Spleen (tissue), 11 donors: ENCODE results near the gene ZNF648. TPM values are rescaled to one million over a fixed set of nuclear protein-coding genes. Genes with fewer than 3 reads are reported as not detected.

Experiments
- DNase-seq: peaks from one replicate; pipeline ENCODE4 v3.0.0-alpha.2; 2020
- H3K27ac ChIP-seq, 8 donors: fragments of 200-600 bp; sonication (generic) in 7 of 8; 1 replicate in 4 of 8; 2 replicates in 4 of 8; pipeline versions ENCODE4 v1.5.0 to v1.8.0; 2016 to 2021; ENCODE audit warnings: inconsistent platforms in 4 of 8, mild to moderate bottlenecking in 4 of 8, moderate library complexity in 1 of 8
- H3K27me3 ChIP-seq, 7 donors: fragments of 200-600 bp; sonication (generic) in 6 of 7; replicated peaks in 1 of 7; 1 replicate in 4 of 7; 2 replicates in 3 of 7; pipeline versions ENCODE4 v1.5.0 to v1.8.0; 2016 to 2021; ENCODE audit warnings: inconsistent platforms in 3 of 7, mild to moderate bottlenecking in 1 of 7
- H3K36me3 ChIP-seq, 6 donors: fragments of 200-600 bp; sonication (generic) in 5 of 6; 1 replicate in 4 of 6; 2 replicates in 2 of 6; pipeline versions ENCODE4 v1.5.0 to v1.8.0; 2016 to 2021; ENCODE audit warnings: inconsistent platforms in 2 of 6
- H3K4me1 ChIP-seq, 6 donors: fragments of 200-600 bp; sonication (generic) in 5 of 6; 1 replicate in 3 of 6; 2 replicates in 3 of 6; pipeline versions ENCODE4 v1.5.0 to v1.8.0; 2016 to 2021; ENCODE audit warnings: inconsistent platforms in 3 of 6
- H3K4me3 ChIP-seq, 8 donors: fragments of 200-600 bp; sonication (generic) in 7 of 8; 1 replicate in 4 of 8; 2 replicates in 4 of 8; pipeline versions ENCODE4 v1.5.0 to v1.8.0; 2016 to 2021; ENCODE audit warnings: inconsistent platforms in 4 of 8, mild to moderate bottlenecking in 4 of 8, moderate library complexity in 2 of 8
- H3K9me3 ChIP-seq, 8 donors: fragments of 200-600 bp; sonication (generic) in 7 of 8; 1 replicate in 4 of 8; 2 replicates in 4 of 8; pipeline versions ENCODE4 v1.5.0 to v1.8.0; 2016 to 2021; ENCODE audit warnings: inconsistent platforms in 4 of 8
- POLR2A ChIP-seq, 3 donors: fragments of 450-650 bp; IDR thresholded peaks; one replicate each; pipeline ENCODE4 v1.5.1; 2017; ENCODE audit warnings: antibody characterized with exemption in 3 of 3, mild to moderate bottlenecking in 1 of 3
- POLR2AphosphoS5 ChIP-seq, 3 donors: sonication (generic); formaldehyde crosslinking; IDR thresholded peaks; one replicate each; pipeline ENCODE4 v1.5.1; 2017; ENCODE audit warnings: antibody characterized with exemption in 3 of 3
- WGBS, 5 donors: extraction: QIAGEN DNeasy Blood & Tissue Kit in 3 of 5; methylation state at CpG; one replicate each; pipeline versions ENCODE4 v1.1.5 to v1.1.7; 2013 to 2018; 5-methylcytosine and 5-hydroxymethylcytosine counted together
- intact Hi-C: fragments of 100-400 bp; cut with DNase I; formaldehyde crosslinking; loops from one replicate; pipeline ENCODE4 v1.15.0; 2023; ENCODE audit warnings: low total_unique reads
- polyA plus RNA-seq, 3 donors: library from polyadenylated mRNA; stranded (reverse); fragments of 200-250 nt; gene quantifications; one replicate each; pipeline ENCODE4 v1.2.1, GENCODE V29; 2013
- total RNA-seq, 7 donors: library from RNA; depleted of rRNA in 3 of 7; stranded (reverse); fragments of >200 nt in 3 of 7; fragmentation: NEBNext Ultra II Directional in 4 of 7; extraction: Animal tissue kit (Norgen Biotek cat#: 25700) in 4 of 7; gene quantifications; one replicate each; pipeline versions ENCODE4 v1.1.0 to v1.2.1, GENCODE V29; 2016 to 2021
- TF ChIP-seq, protein P1 (sequence below), 11 experiments: fragments of 200-600 bp in 7 of 11; fragments of 450-650 bp in 4 of 11; sonication (generic) in 4 of 11; IDR thresholded peaks in 8 of 11; conservative IDR thresholded peaks in 3 of 11; 1 replicate in 7 of 11; 2 replicates in 4 of 11; pipeline versions ENCODE4 v1.4.0 to v1.8.0; 2016 to 2021; ENCODE audit warnings: antibody characterized with exemption in 11 of 11, inconsistent platforms in 4 of 11, mild to moderate bottlenecking in 1 of 11
- donor health status: healthy with polysubstance abuse.
- donor health status: DM: no; HTN: no; CAD: no; lungs with moderate emphysema.
- donor health status: DM: no; HTN: no; CAD: no.
- donor health status: Bipolar disorder and iron deficiency.
- donor health status: healthy.
- donor health status: DM: no; HTN: no; CAD: no.
- donor health status: DM: yes; HTN: yes; CAD: no.

Gene ZNF648
- total and polyA plus RNA-seq, 10 donors: 0.26 TPM; not detected in 9

DNA sequence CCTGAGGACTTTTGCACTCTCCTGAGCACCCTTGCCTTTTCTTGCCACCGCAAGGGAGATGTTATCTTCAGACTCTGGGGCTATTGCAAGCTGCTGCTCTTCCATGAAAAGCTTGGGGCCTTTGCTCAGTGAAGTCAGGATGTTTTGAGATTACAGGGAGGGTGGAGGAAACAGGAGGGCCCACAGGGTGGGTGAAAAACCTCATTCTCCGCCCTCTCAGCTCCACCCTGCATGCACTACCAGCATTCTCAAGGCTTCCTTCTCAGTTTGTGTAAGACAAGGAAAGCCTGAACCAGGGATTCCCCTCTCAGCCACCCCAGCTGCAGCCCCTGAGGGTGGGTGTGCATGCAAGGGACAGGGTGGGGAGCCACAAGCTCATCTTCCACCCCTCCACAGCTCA lies 25.8 kb upstream of the ZNF648 start:
- 35 to 73% (median 53%) methylated on average over 2 of the region's 2 CpGs for WGBS, 5 donors
- TF ChIP-seq, protein P1, sequence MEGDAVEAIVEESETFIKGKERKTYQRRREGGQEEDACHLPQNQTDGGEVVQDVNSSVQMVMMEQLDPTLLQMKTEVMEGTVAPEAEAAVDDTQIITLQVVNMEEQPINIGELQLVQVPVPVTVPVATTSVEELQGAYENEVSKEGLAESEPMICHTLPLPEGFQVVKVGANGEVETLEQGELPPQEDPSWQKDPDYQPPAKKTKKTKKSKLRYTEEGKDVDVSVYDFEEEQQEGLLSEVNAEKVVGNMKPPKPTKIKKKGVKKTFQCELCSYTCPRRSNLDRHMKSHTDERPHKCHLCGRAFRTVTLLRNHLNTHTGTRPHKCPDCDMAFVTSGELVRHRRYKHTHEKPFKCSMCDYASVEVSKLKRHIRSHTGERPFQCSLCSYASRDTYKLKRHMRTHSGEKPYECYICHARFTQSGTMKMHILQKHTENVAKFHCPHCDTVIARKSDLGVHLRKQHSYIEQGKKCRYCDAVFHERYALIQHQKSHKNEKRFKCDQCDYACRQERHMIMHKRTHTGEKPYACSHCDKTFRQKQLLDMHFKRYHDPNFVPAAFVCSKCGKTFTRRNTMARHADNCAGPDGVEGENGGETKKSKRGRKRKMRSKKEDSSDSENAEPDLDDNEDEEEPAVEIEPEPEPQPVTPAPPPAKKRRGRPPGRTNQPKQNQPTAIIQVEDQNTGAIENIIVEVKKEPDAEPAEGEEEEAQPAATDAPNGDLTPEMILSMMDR (IDR thresholded peaks at IDR 0.05 in 8 of 11, conservative IDR thresholded peaks at IDR 0.05 in 3 of 11): no peak
- TF ChIP-seq POLR2A (IDR thresholded peaks at IDR 0.05) (no peak), POLR2AphosphoS5 (IDR thresholded peaks at IDR 0.05) (no peak)
- Histone ChIP-seq H3K36me3 (no peaks in the 10 kb centered on the region), H3K4me1 (peaks cover 4 to 37% (median 21%) of the 10 kb centered on the region in 6 donors), H3K27ac (peak overlapping the region in 1 of 8 donors; percentile 21), H3K9me3 (no peaks in the 10 kb centered on the region), H3K4me3 (no peak overlapping the region), H3K27me3 (no peaks in the 10 kb centered on the region)
- intact Hi-C loops: loop anchor here (5.0 kb wide), 1 partner anchor 310 kb away; no protein-coding TSS in a partner anchor
- DNase-seq: no peak

DNA sequence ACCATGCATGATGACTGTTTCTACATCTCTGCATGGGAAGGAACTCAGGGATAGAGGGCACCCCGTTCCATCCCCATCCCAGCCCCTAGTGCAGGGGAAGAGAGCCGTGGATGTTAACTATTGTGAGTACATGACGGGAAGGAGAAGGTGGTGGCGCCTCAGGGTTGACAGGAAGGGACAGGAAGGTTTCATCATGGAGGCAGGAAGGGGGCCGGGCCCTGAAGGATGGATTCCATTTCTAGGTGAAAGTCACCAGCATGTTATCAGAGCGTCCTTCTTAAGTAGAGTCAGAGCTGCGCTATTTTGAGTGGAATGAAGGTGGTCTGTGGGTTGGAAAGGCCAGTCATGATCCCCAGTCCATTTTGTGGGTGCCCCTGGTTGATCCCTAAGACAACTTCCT lies 25.1 kb upstream of the ZNF648 start:
- intact Hi-C loops: loop anchor here (5.0 kb wide), 1 partner anchor 311 kb away; no protein-coding TSS in a partner anchor

DNA sequence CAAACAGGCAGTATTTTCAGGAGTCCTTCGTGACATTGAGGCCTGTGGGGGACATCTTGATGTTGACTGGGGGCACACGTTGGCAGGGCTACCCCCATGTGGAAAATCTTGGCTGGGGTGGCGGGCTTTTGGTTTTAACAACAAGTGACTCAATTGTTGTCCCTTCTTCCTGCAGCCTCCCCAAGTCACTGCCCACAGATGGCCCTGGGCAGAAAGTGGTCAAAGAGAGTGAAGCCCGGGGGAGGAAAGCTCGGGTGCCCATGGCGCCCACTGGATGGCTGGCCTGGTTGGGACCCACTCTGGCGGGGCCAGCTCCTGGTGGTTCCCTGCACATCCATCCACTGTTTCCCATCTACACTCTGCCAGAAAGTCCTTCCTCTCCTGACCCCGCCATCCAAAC lies 24.6 kb upstream of the ZNF648 start:
- no peak for TF ChIP-seq POLR2A (IDR thresholded peaks at IDR 0.05)
- TF ChIP-seq POLR2AphosphoS5 (IDR thresholded peaks at IDR 0.05): no peak
- TF ChIP-seq, protein P1 (IDR thresholded peaks at IDR 0.05 in 8 of 11, conservative IDR thresholded peaks at IDR 0.05 in 3 of 11): no peak
- 82 to 90% (median 86%) methylated on average over 8 of the region's 8 CpGs for WGBS, 5 donors
- Histone ChIP-seq H3K36me3 (no peaks in the 10 kb centered on the region), H3K27ac (no peak overlapping the region), H3K9me3 (no peaks in the 10 kb centered on the region), H3K27me3 (no peaks in the 10 kb centered on the region), H3K4me1 (peaks cover 4 to 37% (median 21%) of the 10 kb centered on the region in 6 donors), H3K4me3 (no peak overlapping the region)
- intact Hi-C loops: loop anchor here (5.0 kb wide), 1 partner anchor 311 kb away; no protein-coding TSS in a partner anchor
- DNase-seq: no peak

More for the DNA sequence above, 25.1 kb upstream of the ZNF648 start:
- TF ChIP-seq, protein P1 (IDR thresholded peaks at IDR 0.05 in 8 of 11, conservative IDR thresholded peaks at IDR 0.05 in 3 of 11): no peak
- TF ChIP-seq POLR2A (IDR thresholded peaks at IDR 0.05): no peak
- no peak for TF ChIP-seq POLR2AphosphoS5 (IDR thresholded peaks at IDR 0.05)
- Histone ChIP-seq H3K27ac (peak overlapping the region in 1 of 8 donors; percentile 21), H3K27me3 (no peaks in the 10 kb centered on the region), H3K36me3 (no peaks in the 10 kb centered on the region), H3K4me3 (no peak overlapping the region), H3K4me1 (peaks cover 4 to 37% (median 21%) of the 10 kb centered on the region in 6 donors), H3K9me3 (no peaks in the 10 kb centered on the region)
- DNase-seq: no peak
- 65 to 85% (median 76%) methylated on average over 7 of the region's 7 CpGs for WGBS, 5 donors

- H3K4me1 ChIP-seq: peaks cover 4 to 37% (median 21%) of the 10 kb centered on the region in 6 donors
- no peaks in the 10 kb centered on the region for H3K36me3 ChIP-seq
- TF ChIP-seq, protein P1 (IDR thresholded peaks at IDR 0.05 in 8 of 11, conservative IDR thresholded peaks at IDR 0.05 in 3 of 11): no peak
- TF ChIP-seq POLR2A (IDR thresholded peaks at IDR 0.05): no peak
- no peak for TF ChIP-seq POLR2AphosphoS5 (IDR thresholded peaks at IDR 0.05)
- no peak overlapping the region for H3K27ac ChIP-seq
- no peak for DNase-seq
- intact Hi-C loops: loop anchor here (5.0 kb wide), 1 partner anchor 312 kb away; no protein-coding TSS in a partner anchor
- H3K9me3 ChIP-seq: no peaks in the 10 kb centered on the region
- no peak overlapping the region for H3K4me3 ChIP-seq
- WGBS, 5 donors: 86 to 98% (median 95%) methylated on average over 6 of the region's 6 CpGs
- no peaks in the 10 kb centered on the region for H3K27me3 ChIP-seq
Observed at GRCh38 chr1:182085726-182086125, 24.2 kb upstream of the ZNF648 start.
